SH-SY5Y (cell line): ENCODE measurements around the gene SAT2.

Source experiments
- GATA2 ChIP-seq: IDR thresholded peaks from 2 replicates; pipeline ENCODE4 v1.6.1; 2011; ENCODE audit warnings: mild to moderate bottlenecking, low read depth, low read length
- GATA3 ChIP-seq: IDR thresholded peaks from 2 replicates; pipeline ENCODE4 v1.6.1; 2011; ENCODE audit warnings: low read depth, mild to moderate bottlenecking, low read length, moderate library complexity

GRCh38 chr17:7636163-7636562 lies 8.5 kb upstream of the SAT2 start:
- no peak for TF ChIP-seq GATA3
- TF ChIP-seq GATA2 = no peak
